ENCODE measurements around the gene CMC4.
A peak's percentile ranks its signal among the peaks of the same experiment; 100 is the strongest.

Gene CMC4

DNA sequence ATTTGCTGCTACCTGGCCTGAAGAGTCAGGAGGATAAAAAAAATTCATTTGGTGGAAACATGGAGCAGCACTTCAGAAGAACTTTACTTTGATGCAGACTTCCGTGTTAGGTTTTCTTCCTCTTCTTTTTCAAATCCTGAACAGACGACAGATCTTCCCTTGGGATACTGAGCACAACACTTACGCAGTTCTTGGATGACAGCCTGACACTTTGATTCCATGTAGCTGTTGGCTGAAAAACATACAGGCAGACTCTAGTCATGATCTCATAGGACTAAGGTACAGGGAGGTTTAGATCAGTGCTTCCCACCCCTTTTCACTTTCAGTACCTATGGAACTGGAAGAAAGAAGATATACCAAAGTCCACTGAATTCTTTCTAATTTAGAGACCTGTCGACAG is 9.2 kb downstream of the CMC4 start:
- no peaks in the 10 kb centered on the region for H3K9me2 ChIP-seq (replicated peaks; ENCODE audit: insufficient read depth, low read length)
- H2AFZ ChIP-seq (ENCODE audit: low read depth, low read length, severe bottlenecking), result no peak overlapping the region
- no peaks in the 10 kb centered on the region for H3K9me3 ChIP-seq (ENCODE audit: insufficient read depth, low read length)
- no peak overlapping the region for H3K9ac ChIP-seq (ENCODE audit: low read length)
- no peak overlapping the region for H3K4me2 ChIP-seq (ENCODE audit: low read depth, low read length, poor library complexity, severe bottlenecking)
- H3K79me2 ChIP-seq (ENCODE audit: insufficient read depth, low read length), result 0 out of 2 replicates have a peak, but pooled peaks cover under 1% of the 10 kb centered on the region
- H3F3A ChIP-seq (ENCODE audit: insufficient read depth), result no peaks in the 10 kb centered on the region
- no peak overlapping the region for H3K27ac ChIP-seq (ENCODE audit: low read depth, low read length)
- H3K4me3 ChIP-seq (ENCODE audit: insufficient read depth, low read length, poor library complexity, severe bottlenecking), result no peak overlapping the region
- peaks cover 7% of the 10 kb centered on the region; the same call in 1 of the 2 replicates for H3K36me3 ChIP-seq (ENCODE audit: low read length)
- TF ChIP-seq CTCF (IDR thresholded peaks at IDR 0.05; ENCODE audit: insufficient read depth, low read length, poor library complexity, severe bottlenecking) (no peak), EZH2phosphoT487 (conservative IDR thresholded peaks at IDR 0.05; ENCODE audit: low read length) (no peak)
- no peaks in the 10 kb centered on the region for H3K27me3 ChIP-seq (ENCODE audit: low read length)
- no peaks in the 10 kb centered on the region for H4K20me1 ChIP-seq (ENCODE audit: low read depth, low read length)

GRCh38 chrX:155056877-155057792 is 13.8 kb downstream of the CMC4 start:
- Histone ChIP-seq H3K27ac (ENCODE audit: low read depth, low read length) (no peak overlapping the region), H3K27me3 (ENCODE audit: low read length) (no peaks in the 10 kb centered on the region), H2AFZ (ENCODE audit: low read depth, low read length, severe bottlenecking) (no peak overlapping the region), H3K36me3 (ENCODE audit: low read length) (0 out of 2 replicates have a peak, but pooled peaks cover 4% of the 10 kb centered on the region), H3K79me2 (ENCODE audit: insufficient read depth, low read length) (no peaks in the 10 kb centered on the region), H3K9me2 (replicated peaks; ENCODE audit: insufficient read depth, low read length) (no peaks in the 10 kb centered on the region), H3K9me3 (ENCODE audit: insufficient read depth, low read length) (no peaks in the 10 kb centered on the region), H3K4me2 (ENCODE audit: low read depth, low read length, poor library complexity, severe bottlenecking) (peak overlapping the region; percentile 29), H3K9ac (ENCODE audit: low read length) (no peak overlapping the region), H3F3A (ENCODE audit: insufficient read depth) (no peaks in the 10 kb centered on the region), H4K20me1 (ENCODE audit: low read depth, low read length) (no peaks in the 10 kb centered on the region), H3K4me3 (ENCODE audit: insufficient read depth, low read length, poor library complexity, severe bottlenecking) (no peak overlapping the region)
- TF ChIP-seq EZH2phosphoT487 (conservative IDR thresholded peaks at IDR 0.05; ENCODE audit: low read length), result no peak
- peak; percentile 37 for TF ChIP-seq CTCF (IDR thresholded peaks at IDR 0.05; ENCODE audit: insufficient read depth, low read length, poor library complexity, severe bottlenecking)

- Histone ChIP-seq H3K4me2 (ENCODE audit: low read depth, low read length, poor library complexity, severe bottlenecking) (no peak overlapping the region), H3F3A (ENCODE audit: insufficient read depth) (no peaks in the 10 kb centered on the region), H2AFZ (ENCODE audit: low read depth, low read length, severe bottlenecking) (no peak overlapping the region), H3K36me3 (ENCODE audit: low read length) (0 out of 2 replicates have a peak, but pooled peaks cover 4% of the 10 kb centered on the region), H3K27me3 (ENCODE audit: low read length) (no peaks in the 10 kb centered on the region), H3K9me3 (ENCODE audit: insufficient read depth, low read length) (no peaks in the 10 kb centered on the region), H3K9me2 (replicated peaks; ENCODE audit: insufficient read depth, low read length) (no peaks in the 10 kb centered on the region), H4K20me1 (ENCODE audit: low read depth, low read length) (no peaks in the 10 kb centered on the region), H3K4me3 (ENCODE audit: insufficient read depth, low read length, poor library complexity, severe bottlenecking) (no peak overlapping the region), H3K27ac (ENCODE audit: low read depth, low read length) (no peak overlapping the region), H3K79me2 (ENCODE audit: insufficient read depth, low read length) (no peaks in the 10 kb centered on the region), H3K9ac (ENCODE audit: low read length) (no peak overlapping the region)
- no peak for TF ChIP-seq EZH2phosphoT487 (conservative IDR thresholded peaks at IDR 0.05; ENCODE audit: low read length)
- no peak for TF ChIP-seq CTCF (IDR thresholded peaks at IDR 0.05; ENCODE audit: insufficient read depth, low read length, poor library complexity, severe bottlenecking)
These were observed 14.5 kb downstream of the CMC4 start for GRCh38 chrX:155056471-155056870.

Data from SU-DHL-6 (cell line).